ENCODE results near the gene GHR.

- TF ChIP-seq CTCF (IDR thresholded peaks at IDR 0.05) = no peak
- no peak for TF ChIP-seq POLR2A (IDR thresholded peaks at IDR 0.05)
These were observed 327.8 kb downstream of the GHR start for GRCh38 chr5:42751044-42751443.
